GM23338 (cell line): ENCODE results near the gene RXFP4. TPM values are rescaled to one million over a fixed set of nuclear protein-coding genes. Genes with fewer than 3 reads are reported as not detected.

Experiments used
- ATAC-seq: fragments of 200-7000 bp; cut with Tn5 transposase; 3 replicates; pipeline ENCODE4 v1.9.1; 2020
- DNase-seq: peaks from one replicate; pipeline ENCODE4 v3.0.0-alpha.2; 2015; ENCODE audit warnings: low spot score
- H2AFZ ChIP-seq: fragments of 200-600 bp; sonication (generic); 2 replicates; pipeline ENCODE4 v1.8.0; 2016; ENCODE audit warnings: antibody characterized with exemption, mild to moderate bottlenecking, moderate library complexity
- H3F3A ChIP-seq: fragments of 200-600 bp; sonication (generic); replicated peaks from 2 replicates; pipeline ENCODE4 v1.8.0; 2017; ENCODE audit warnings: antibody characterized with exemption, mixed run types, low read depth
- H3K27ac ChIP-seq: fragments of 200-600 bp; sonication (generic); 2 replicates; pipeline ENCODE4 v1.6.1; 2016; ENCODE audit warnings: low read depth
- H3K27me3 ChIP-seq: fragments of 200-600 bp; sonication (generic); 2 replicates; pipeline ENCODE4 v1.8.0; 2016; ENCODE audit warnings: mild to moderate bottlenecking, mixed run types, moderate library complexity; ENCODE audit not compliant: insufficient read depth
- H3K36me3 ChIP-seq: fragments of 200-600 bp; sonication (generic); 2 replicates; pipeline ENCODE4 v1.8.0; 2016; ENCODE audit warnings: mild to moderate bottlenecking; ENCODE audit not compliant: insufficient read depth
- H3K4me1 ChIP-seq: fragments of 200-600 bp; sonication (generic); 2 replicates; pipeline ENCODE4 v1.8.0; 2016; ENCODE audit warnings: mild to moderate bottlenecking, moderate library complexity; ENCODE audit not compliant: insufficient read depth
- H3K4me2 ChIP-seq: fragments of 200-600 bp; sonication (generic); 2 replicates; pipeline ENCODE4 v1.7.1; 2017; ENCODE audit warnings: mixed run types
- H3K4me3 ChIP-seq: fragments of 200-600 bp; sonication (generic); 2 replicates; pipeline ENCODE4 v1.6.1; 2016; ENCODE audit warnings: mixed run types
- H3K79me2 ChIP-seq: fragments of 200-600 bp; sonication (generic); replicated peaks from 2 replicates; pipeline ENCODE4 v1.8.0; 2017; ENCODE audit warnings: mild to moderate bottlenecking; ENCODE audit not compliant: insufficient read depth
- H3K9me2 ChIP-seq: fragments of 200-600 bp; sonication (generic); 2 replicates; pipeline ENCODE4 v1.8.0; 2017; ENCODE audit not compliant: insufficient read depth
- H4K20me1 ChIP-seq: fragments of 200-600 bp; sonication (generic); replicated peaks from 2 replicates; pipeline ENCODE4 v1.8.0; 2017; ENCODE audit warnings: mild to moderate bottlenecking; ENCODE audit not compliant: insufficient read depth
- H3K27ac Mint-ChIP-seq: 2 replicates; pipeline ENCODE4 v1.8.0; 2020; ENCODE audit warnings: inconsistent platforms, mild to moderate bottlenecking, moderate library complexity, mixed read lengths
- H3K27me3 Mint-ChIP-seq: 3 replicates; pipeline ENCODE4 v1.8.0; 2022; ENCODE audit warnings: low read depth, mild to moderate bottlenecking, moderate library complexity, mixed read lengths, inconsistent platforms; ENCODE audit not compliant: insufficient read depth, poor library complexity
- H3K36me3 Mint-ChIP-seq: 3 replicates; pipeline ENCODE4 v1.8.0; 2021; ENCODE audit warnings: low read depth, mild to moderate bottlenecking, inconsistent platforms, moderate library complexity, mixed read lengths
- H3K4me1 Mint-ChIP-seq: 3 replicates; pipeline ENCODE4 v1.8.0; 2020; ENCODE audit warnings: mild to moderate bottlenecking, inconsistent platforms, mixed read lengths
- H3K4me3 Mint-ChIP-seq: 3 replicates; pipeline ENCODE4 v1.8.0; 2021; ENCODE audit warnings: moderate library complexity, mild to moderate bottlenecking, inconsistent platforms, mixed read lengths
- H3K9me3 Mint-ChIP-seq: 3 replicates; pipeline ENCODE4 v1.8.0; 2020; ENCODE audit warnings: moderate library complexity, mild to moderate bottlenecking, inconsistent platforms, mixed read lengths
- EZH2 ChIP-seq: fragments of 200-600 bp; sonication (generic); IDR thresholded peaks from one replicate; pipeline ENCODE4 v1.8.0; 2017; ENCODE audit warnings: antibody characterized with exemption, mild to moderate bottlenecking, low read depth; ENCODE audit not compliant: unreplicated experiment
- EZH2phosphoT487 ChIP-seq: fragments of 200-600 bp; sonication (generic); IDR thresholded peaks from one replicate; pipeline ENCODE4 v1.8.1; 2018; ENCODE audit warnings: antibody characterized with exemption; ENCODE audit not compliant: unreplicated experiment
- POLR2AphosphoS5 ChIP-seq: IDR thresholded peaks from 2 replicates; pipeline ENCODE4 v1.6.1; 2016; ENCODE audit warnings: antibody characterized with exemption, low read depth
- STAT1 ChIP-seq: IDR thresholded peaks from one replicate; pipeline ENCODE4 v1.6.1; 2016; ENCODE audit warnings: antibody characterized with exemption; ENCODE audit not compliant: unreplicated experiment
- ZNF114 ChIP-seq: fragments of 250-450 bp; sonication (Bioruptor Pico); IDR thresholded peaks from 2 replicates; pipeline ENCODE4 v1.5.0; 2020; ENCODE audit warnings: mild to moderate bottlenecking, moderate library complexity
- ZNF331 ChIP-seq: fragments of 250-450 bp; sonication (Bioruptor Pico); IDR thresholded peaks from 2 replicates; pipeline ENCODE4 v1.5.0; 2020; ENCODE audit warnings: low read depth, mild to moderate bottlenecking, moderate library complexity
- polyA plus RNA-seq: library from polyadenylated mRNA; unstranded; fragments of >200 nt; fragmentation: Nextera tagmentation; extraction: Ambion mirVana; gene quantifications from 2 replicates; pipeline ENCODE4 v1.2.1, GENCODE V29; 2016
- total RNA-seq: library from RNA; depleted of rRNA; stranded (reverse); fragments of >200 nt; shearing (Covaris generic); gene quantifications from 2 replicates; pipeline ENCODE4 v1.2.3, GENCODE V29; 2014
- TF ChIP-seq, protein P1 (sequence below): IDR thresholded peaks from 2 replicates; pipeline ENCODE4 v1.6.1; 2016; ENCODE audit warnings: antibody characterized with exemption
- TF ChIP-seq, protein P2 (sequence below): IDR thresholded peaks from one replicate; pipeline ENCODE4 v1.6.1; 2018; ENCODE audit warnings: antibody characterized with exemption; ENCODE audit not compliant: unreplicated experiment
- TF ChIP-seq, protein P3 (sequence below): fragments of 250-450 bp; sonication (Bioruptor Pico); IDR thresholded peaks from 2 replicates; pipeline ENCODE4 v1.5.0; 2020; ENCODE audit warnings: mild to moderate bottlenecking, moderate library complexity

Gene RXFP4
- total and polyA plus RNA-seq, 2 experiments from 2014 or later, result not detected

DNA sequence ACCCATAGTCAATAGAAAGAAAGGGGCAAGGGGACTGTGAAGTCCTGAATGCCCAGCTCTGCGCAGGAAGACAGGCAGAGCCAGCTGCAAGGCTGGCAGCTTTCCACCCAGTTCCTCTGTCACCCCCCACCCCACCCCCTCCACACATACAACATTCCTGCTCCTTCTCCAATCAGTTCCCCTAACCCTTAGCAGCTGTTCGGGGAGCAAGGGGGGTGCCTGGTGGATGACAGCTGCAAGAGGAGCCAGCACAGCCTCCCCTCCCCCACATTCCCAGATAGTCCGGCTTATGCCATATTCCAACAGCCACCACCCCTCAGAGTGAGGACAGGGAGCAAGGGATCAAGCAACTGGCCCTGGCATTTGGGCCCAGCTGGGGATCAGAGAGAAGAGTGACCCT is 27.2 kb downstream of the RXFP4 start:
- H3K27me3 ChIP-seq, result no peaks in the 10 kb centered on the region
- H3K27me3 Mint-ChIP-seq, result peaks cover 13% of the 10 kb centered on the region
- TF ChIP-seq POLR2AphosphoS5, result no peak
- no peak for TF ChIP-seq STAT1
- no peak for TF ChIP-seq EZH2
- TF ChIP-seq, protein P1, sequence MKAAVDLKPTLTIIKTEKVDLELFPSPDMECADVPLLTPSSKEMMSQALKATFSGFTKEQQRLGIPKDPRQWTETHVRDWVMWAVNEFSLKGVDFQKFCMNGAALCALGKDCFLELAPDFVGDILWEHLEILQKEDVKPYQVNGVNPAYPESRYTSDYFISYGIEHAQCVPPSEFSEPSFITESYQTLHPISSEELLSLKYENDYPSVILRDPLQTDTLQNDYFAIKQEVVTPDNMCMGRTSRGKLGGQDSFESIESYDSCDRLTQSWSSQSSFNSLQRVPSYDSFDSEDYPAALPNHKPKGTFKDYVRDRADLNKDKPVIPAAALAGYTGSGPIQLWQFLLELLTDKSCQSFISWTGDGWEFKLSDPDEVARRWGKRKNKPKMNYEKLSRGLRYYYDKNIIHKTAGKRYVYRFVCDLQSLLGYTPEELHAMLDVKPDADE, result no peak
- H4K20me1 ChIP-seq, result peaks cover 45% of the 10 kb centered on the region
- no peak overlapping the region for H3K27ac Mint-ChIP-seq
- peaks cover 8% of the 10 kb centered on the region for H3K36me3 ChIP-seq
- peak overlapping the region; percentile 75 for H3K4me2 ChIP-seq
- H3K27ac ChIP-seq, result peak overlapping the region; percentile 78; the same call in 1 of the 2 replicates
- H3F3A ChIP-seq, result 0 out of 2 replicates have a peak, but pooled peaks cover 10% of the 10 kb centered on the region
- H3K36me3 Mint-ChIP-seq, result peaks cover 60% of the 10 kb centered on the region
- H3K9me2 ChIP-seq, result no peaks in the 10 kb centered on the region
- no peak overlapping the region for H2AFZ ChIP-seq
- H3K4me1 ChIP-seq, result peaks cover 50% of the 10 kb centered on the region
- H3K9me3 Mint-ChIP-seq, result no peaks in the 10 kb centered on the region
- no peak overlapping the region for H3K4me3 ChIP-seq
- DNase-seq (no peak), ATAC-seq (no peak)
- peaks cover 69% of the 10 kb centered on the region for H3K4me1 Mint-ChIP-seq
- peaks cover 59% of the 10 kb centered on the region for H3K79me2 ChIP-seq
- H3K4me3 Mint-ChIP-seq, result no peak overlapping the region; the same call in 2 of the 3 replicates

DNA sequence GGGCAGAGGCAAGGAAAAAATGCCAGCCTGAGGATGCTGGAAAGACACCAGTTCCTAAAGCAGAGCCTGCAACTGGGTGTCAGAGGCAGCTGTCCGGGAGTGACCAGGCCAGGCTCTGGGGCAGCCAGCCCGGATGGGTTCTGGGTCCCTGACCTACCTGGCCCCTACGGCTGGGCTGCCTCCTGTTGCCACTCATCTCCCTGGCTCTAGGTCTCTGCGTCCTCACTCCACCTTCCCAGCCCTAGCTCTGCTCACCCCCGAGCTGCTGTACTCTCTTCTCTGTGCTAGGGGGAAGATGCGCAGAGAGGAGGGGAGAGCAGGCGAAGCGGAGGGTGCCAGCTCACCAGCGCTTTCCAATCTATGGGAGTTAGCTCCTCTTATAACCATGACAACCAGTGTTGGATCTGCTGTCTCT is 27.9 kb downstream of the RXFP4 start:
- peaks cover 17% of the 10 kb centered on the region for H3K27me3 Mint-ChIP-seq
- H4K20me1 ChIP-seq, result peaks cover 52% of the 10 kb centered on the region
- H3K9me3 Mint-ChIP-seq, result no peaks in the 10 kb centered on the region
- peaks cover 55% of the 10 kb centered on the region for H3K4me1 ChIP-seq
- no peak overlapping the region for H3K27ac ChIP-seq
- ATAC-seq (no peak), DNase-seq (no peak)
- no peaks in the 10 kb centered on the region for H3K9me2 ChIP-seq
- no peaks in the 10 kb centered on the region for H3K27me3 ChIP-seq
- peaks cover 73% of the 10 kb centered on the region for H3K4me1 Mint-ChIP-seq
- H3K36me3 Mint-ChIP-seq, result peaks cover 56% of the 10 kb centered on the region
- H3K27ac Mint-ChIP-seq, result no peak overlapping the region
- no peak overlapping the region for H3K4me3 Mint-ChIP-seq
- no peak overlapping the region for H3K4me3 ChIP-seq
- no peak overlapping the region for H2AFZ ChIP-seq
- 0 out of 2 replicates have a peak, but pooled peaks cover 9% of the 10 kb centered on the region for H3F3A ChIP-seq
- H3K79me2 ChIP-seq, result peaks cover 66% of the 10 kb centered on the region
- 0 out of 2 replicates have a peak overlapping the region, but pooled peaks have one; percentile 75 for H3K4me2 ChIP-seq
- H3K36me3 ChIP-seq, result peaks cover 5% of the 10 kb centered on the region
- no peak for TF ChIP-seq EZH2phosphoT487
- TF ChIP-seq POLR2AphosphoS5, result no peak
- TF ChIP-seq STAT1, result no peak
- TF ChIP-seq, protein P2, sequence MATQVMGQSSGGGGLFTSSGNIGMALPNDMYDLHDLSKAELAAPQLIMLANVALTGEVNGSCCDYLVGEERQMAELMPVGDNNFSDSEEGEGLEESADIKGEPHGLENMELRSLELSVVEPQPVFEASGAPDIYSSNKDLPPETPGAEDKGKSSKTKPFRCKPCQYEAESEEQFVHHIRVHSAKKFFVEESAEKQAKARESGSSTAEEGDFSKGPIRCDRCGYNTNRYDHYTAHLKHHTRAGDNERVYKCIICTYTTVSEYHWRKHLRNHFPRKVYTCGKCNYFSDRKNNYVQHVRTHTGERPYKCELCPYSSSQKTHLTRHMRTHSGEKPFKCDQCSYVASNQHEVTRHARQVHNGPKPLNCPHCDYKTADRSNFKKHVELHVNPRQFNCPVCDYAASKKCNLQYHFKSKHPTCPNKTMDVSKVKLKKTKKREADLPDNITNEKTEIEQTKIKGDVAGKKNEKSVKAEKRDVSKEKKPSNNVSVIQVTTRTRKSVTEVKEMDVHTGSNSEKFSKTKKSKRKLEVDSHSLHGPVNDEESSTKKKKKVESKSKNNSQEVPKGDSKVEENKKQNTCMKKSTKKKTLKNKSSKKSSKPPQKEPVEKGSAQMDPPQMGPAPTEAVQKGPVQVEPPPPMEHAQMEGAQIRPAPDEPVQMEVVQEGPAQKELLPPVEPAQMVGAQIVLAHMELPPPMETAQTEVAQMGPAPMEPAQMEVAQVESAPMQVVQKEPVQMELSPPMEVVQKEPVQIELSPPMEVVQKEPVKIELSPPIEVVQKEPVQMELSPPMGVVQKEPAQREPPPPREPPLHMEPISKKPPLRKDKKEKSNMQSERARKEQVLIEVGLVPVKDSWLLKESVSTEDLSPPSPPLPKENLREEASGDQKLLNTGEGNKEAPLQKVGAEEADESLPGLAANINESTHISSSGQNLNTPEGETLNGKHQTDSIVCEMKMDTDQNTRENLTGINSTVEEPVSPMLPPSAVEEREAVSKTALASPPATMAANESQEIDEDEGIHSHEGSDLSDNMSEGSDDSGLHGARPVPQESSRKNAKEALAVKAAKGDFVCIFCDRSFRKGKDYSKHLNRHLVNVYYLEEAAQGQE, result no peak
- no peak for TF ChIP-seq ZNF331 (CRISPR knock-in tag)
- TF ChIP-seq ZNF114 (CRISPR knock-in tag), result no peak
- TF ChIP-seq, protein P3, sequence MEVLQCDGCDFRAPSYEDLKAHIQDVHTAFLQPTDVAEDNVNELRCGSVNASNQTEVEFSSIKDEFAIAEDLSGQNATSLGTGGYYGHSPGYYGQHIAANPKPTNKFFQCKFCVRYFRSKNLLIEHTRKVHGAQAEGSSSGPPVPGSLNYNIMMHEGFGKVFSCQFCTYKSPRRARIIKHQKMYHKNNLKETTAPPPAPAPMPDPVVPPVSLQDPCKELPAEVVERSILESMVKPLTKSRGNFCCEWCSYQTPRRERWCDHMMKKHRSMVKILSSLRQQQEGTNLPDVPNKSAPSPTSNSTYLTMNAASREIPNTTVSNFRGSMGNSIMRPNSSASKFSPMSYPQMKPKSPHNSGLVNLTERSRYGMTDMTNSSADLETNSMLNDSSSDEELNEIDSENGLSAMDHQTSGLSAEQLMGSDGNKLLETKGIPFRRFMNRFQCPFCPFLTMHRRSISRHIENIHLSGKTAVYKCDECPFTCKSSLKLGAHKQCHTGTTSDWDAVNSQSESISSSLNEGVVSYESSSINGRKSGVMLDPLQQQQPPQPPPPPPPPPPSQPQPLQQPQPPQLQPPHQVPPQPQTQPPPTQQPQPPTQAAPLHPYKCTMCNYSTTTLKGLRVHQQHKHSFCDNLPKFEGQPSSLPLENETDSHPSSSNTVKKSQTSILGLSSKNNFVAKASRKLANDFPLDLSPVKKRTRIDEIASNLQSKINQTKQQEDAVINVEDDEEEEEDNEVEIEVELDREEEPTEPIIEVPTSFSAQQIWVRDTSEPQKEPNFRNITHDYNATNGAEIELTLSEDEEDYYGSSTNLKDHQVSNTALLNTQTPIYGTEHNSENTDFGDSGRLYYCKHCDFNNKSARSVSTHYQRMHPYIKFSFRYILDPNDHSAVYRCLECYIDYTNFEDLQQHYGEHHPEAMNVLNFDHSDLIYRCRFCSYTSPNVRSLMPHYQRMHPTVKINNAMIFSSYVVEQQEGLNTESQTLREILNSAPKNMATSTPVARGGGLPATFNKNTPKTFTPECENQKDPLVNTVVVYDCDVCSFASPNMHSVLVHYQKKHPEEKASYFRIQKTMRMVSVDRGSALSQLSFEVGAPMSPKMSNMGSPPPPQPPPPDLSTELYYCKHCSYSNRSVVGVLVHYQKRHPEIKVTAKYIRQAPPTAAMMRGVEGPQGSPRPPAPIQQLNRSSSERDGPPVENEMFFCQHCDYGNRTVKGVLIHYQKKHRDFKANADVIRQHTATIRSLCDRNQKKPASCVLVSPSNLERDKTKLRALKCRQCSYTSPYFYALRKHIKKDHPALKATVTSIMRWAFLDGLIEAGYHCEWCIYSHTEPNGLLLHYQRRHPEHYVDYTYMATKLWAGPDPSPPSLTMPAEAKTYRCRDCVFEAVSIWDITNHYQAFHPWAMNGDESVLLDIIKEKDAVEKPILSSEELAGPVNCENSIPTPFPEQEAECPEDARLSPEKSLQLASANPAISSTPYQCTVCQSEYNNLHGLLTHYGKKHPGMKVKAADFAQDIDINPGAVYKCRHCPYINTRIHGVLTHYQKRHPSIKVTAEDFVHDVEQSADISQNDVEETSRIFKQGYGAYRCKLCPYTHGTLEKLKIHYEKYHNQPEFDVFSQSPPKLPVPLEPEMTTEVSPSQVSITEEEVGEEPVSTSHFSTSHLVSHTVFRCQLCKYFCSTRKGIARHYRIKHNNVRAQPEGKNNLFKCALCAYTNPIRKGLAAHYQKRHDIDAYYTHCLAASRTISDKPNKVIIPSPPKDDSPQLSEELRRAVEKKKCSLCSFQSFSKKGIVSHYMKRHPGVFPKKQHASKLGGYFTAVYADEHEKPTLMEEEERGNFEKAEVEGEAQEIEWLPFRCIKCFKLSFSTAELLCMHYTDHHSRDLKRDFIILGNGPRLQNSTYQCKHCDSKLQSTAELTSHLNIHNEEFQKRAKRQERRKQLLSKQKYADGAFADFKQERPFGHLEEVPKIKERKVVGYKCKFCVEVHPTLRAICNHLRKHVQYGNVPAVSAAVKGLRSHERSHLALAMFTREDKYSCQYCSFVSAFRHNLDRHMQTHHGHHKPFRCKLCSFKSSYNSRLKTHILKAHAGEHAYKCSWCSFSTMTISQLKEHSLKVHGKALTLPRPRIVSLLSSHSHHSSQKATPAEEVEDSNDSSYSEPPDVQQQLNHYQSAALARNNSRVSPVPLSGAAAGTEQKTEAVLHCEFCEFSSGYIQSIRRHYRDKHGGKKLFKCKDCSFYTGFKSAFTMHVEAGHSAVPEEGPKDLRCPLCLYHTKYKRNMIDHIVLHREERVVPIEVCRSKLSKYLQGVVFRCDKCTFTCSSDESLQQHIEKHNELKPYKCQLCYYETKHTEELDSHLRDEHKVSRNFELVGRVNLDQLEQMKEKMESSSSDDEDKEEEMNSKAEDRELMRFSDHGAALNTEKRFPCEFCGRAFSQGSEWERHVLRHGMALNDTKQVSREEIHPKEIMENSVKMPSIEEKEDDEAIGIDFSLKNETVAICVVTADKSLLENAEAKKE (CRISPR knock-in tag), result no peak
